NCI-H2107 (cell line): ENCODE measurements around the gene ST3GAL3.
"Not testable (repeated sequence)": the region's sequence is repeated elsewhere in the genome, so short reads cannot be mapped to it uniquely, and the experiment has no call there.

ENCODE experiments used
- DNase-seq: peaks from one replicate; lab custom pipeline; 2025; lab: John Stamatoyannopoulos, UW

ST3GAL3 gene

GRCh38 chr1:43703836-43704235 is 3.5 kb upstream of the ST3GAL3 start:
- no peak for DNase-seq

GRCh38 chr1:43704838-43705237 is 2.5 kb upstream of the ST3GAL3 start:
- no peak for DNase-seq

- DNase-seq: no peak
Observed at GRCh38 chr1:43705334-43705733, 2.0 kb upstream of the ST3GAL3 start.

GRCh38 chr1:43705982-43706597 is 1.2 kb upstream of the ST3GAL3 start:
- no peak for DNase-seq

GRCh38 chr1:43706598-43707189 is 642 bp upstream of the ST3GAL3 start:
- no peak for DNase-seq

GRCh38 chr1:43708002-43708410 is 670 bp downstream of the ST3GAL3 start:
- DNase-seq: no peak

GRCh38 chr1:43711049-43711448 is 3.7 kb downstream of the ST3GAL3 start:
- no peak for DNase-seq

- DNase-seq: no peak
Observed at GRCh38 chr1:43711524-43712386, 4.4 kb downstream of the ST3GAL3 start.

GRCh38 chr1:43716559-43717281 is 9.4 kb downstream of the ST3GAL3 start:
- DNase-seq: no peak

GRCh38 chr1:43719063-43719462 is 11.7 kb downstream of the ST3GAL3 start:
- DNase-seq: no peak

GRCh38 chr1:43719670-43720419 is 12.5 kb downstream of the ST3GAL3 start:
- not testable (repeated sequence) for DNase-seq

GRCh38 chr1:43722810-43723209 is 15.5 kb downstream of the ST3GAL3 start:
- no peak for DNase-seq

- no peak for DNase-seq
Observed at GRCh38 chr1:43729816-43730463, 22.6 kb downstream of the ST3GAL3 start.

- DNase-seq: no peak
Observed at GRCh38 chr1:43731867-43732531, 24.7 kb downstream of the ST3GAL3 start.

GRCh38 chr1:43736819-43737218 is 29.5 kb downstream of the ST3GAL3 start:
- no peak for DNase-seq

GRCh38 chr1:43742026-43742425 is 34.7 kb downstream of the ST3GAL3 start:
- DNase-seq: no peak

- peak; percentile 83 for DNase-seq
Observed at GRCh38 chr1:43743206-43743605, 35.9 kb downstream of the ST3GAL3 start.

- DNase-seq: no peak
Observed at GRCh38 chr1:43747736-43748135, 40.4 kb downstream of the ST3GAL3 start.

GRCh38 chr1:43750083-43750482 is 42.7 kb downstream of the ST3GAL3 start:
- no peak for DNase-seq

GRCh38 chr1:43753422-43753821 is 46.1 kb downstream of the ST3GAL3 start:
- DNase-seq: no peak

GRCh38 chr1:43754892-43755291 is 47.6 kb downstream of the ST3GAL3 start:
- DNase-seq: no peak
